Measurements from ENCODE around the gene NEK11.

NEK11 gene

GRCh38 chr3:131216330-131216729 lies 189.7 kb downstream of the NEK11 start:
- DNase-seq (ENCODE audit: low read depth) = no peak
- no peak for TF ChIP-seq CTCF (IDR thresholded peaks at IDR 0.05; ENCODE audit: control insufficient read depth, extremely low read depth, insufficient read depth)
- H3K4me3 ChIP-seq (ENCODE audit: low read depth, low read length) = no peak overlapping the region

- no peak for DNase-seq (ENCODE audit: low read depth)
- no peak for TF ChIP-seq CTCF (IDR thresholded peaks at IDR 0.05; ENCODE audit: control insufficient read depth, extremely low read depth, insufficient read depth)
- H3K4me3 ChIP-seq (ENCODE audit: low read depth, low read length) = no peak overlapping the region
These were observed 190.1 kb downstream of the NEK11 start for GRCh38 chr3:131216801-131217200.

- H3K4me3 ChIP-seq (ENCODE audit: low read depth, low read length) = no peak overlapping the region
- TF ChIP-seq CTCF (IDR thresholded peaks at IDR 0.05; ENCODE audit: control insufficient read depth, extremely low read depth, insufficient read depth) = no peak
- no peak for DNase-seq (ENCODE audit: low read depth)
These were observed 190.6 kb downstream of the NEK11 start for GRCh38 chr3:131217296-131217741.

GRCh38 chr3:131218196-131218595 lies 191.5 kb downstream of the NEK11 start:
- no peak overlapping the region for H3K4me3 ChIP-seq (ENCODE audit: low read depth, low read length)
- TF ChIP-seq CTCF (IDR thresholded peaks at IDR 0.05; ENCODE audit: control insufficient read depth, extremely low read depth, insufficient read depth) = no peak
- no peak for DNase-seq (ENCODE audit: low read depth)

GRCh38 chr3:131221731-131222130 lies 195.1 kb downstream of the NEK11 start:
- no peak overlapping the region for H3K4me3 ChIP-seq (ENCODE audit: low read depth, low read length)
- no peak for TF ChIP-seq CTCF (IDR thresholded peaks at IDR 0.05; ENCODE audit: control insufficient read depth, extremely low read depth, insufficient read depth)
- DNase-seq (ENCODE audit: low read depth) = no peak

GRCh38 chr3:131222599-131222998 lies 195.9 kb downstream of the NEK11 start:
- no peak for DNase-seq (ENCODE audit: low read depth)
- no peak for TF ChIP-seq CTCF (IDR thresholded peaks at IDR 0.05; ENCODE audit: control insufficient read depth, extremely low read depth, insufficient read depth)

More at GRCh38 chr3:131222599-131222998, 195.9 kb downstream of the NEK11 start:
- no peak overlapping the region for H3K4me3 ChIP-seq (ENCODE audit: low read depth, low read length)
